ENCODE results near the gene SLAMF8.

SLAMF8 gene

GRCh38 chr1:159826441-159827101 is at the start of gene SLAMF8:
Gene SLAMF8, plus strand, starts transcription at chr1:159826873. Its CDS starts 26 bp downstream, at chr1:159826899.
- peak; percentile 52 to 61 for DNase-seq

- no peak for DNase-seq
Measured at GRCh38 chr1:159778266-159778665, 48.4 kb upstream of the SLAMF8 start.

GRCh38 chr1:159779403-159779851 is 47.2 kb upstream of the SLAMF8 start:
- DNase-seq = no peak

- peak; percentile 97 to 98 for DNase-seq
Measured at GRCh38 chr1:159780583-159781582, 45.8 kb upstream of the SLAMF8 start, which contains the start of gene DUSP23. Gene DUSP23, plus strand, starts transcription at chr1:159780962. Its CDS starts 139 bp downstream, at chr1:159781101.

GRCh38 chr1:159781992-159782391 is 44.7 kb upstream of the SLAMF8 start:
- no peak for DNase-seq

- DNase-seq = no peak
Measured at GRCh38 chr1:159783724-159784123, 42.9 kb upstream of the SLAMF8 start.

GRCh38 chr1:159786465-159786864 is 40.2 kb upstream of the SLAMF8 start:
- no peak for DNase-seq

GRCh38 chr1:159786966-159787365 is 39.7 kb upstream of the SLAMF8 start:
- DNase-seq = no peak

- peak in 1 of 2 donors; percentile 30 for DNase-seq
Measured at GRCh38 chr1:159790237-159790917, 36.3 kb upstream of the SLAMF8 start.

GRCh38 chr1:159791031-159791430 is 35.6 kb upstream of the SLAMF8 start:
- DNase-seq = no peak

GRCh38 chr1:159791461-159791860 is 35.2 kb upstream of the SLAMF8 start:
- no peak for DNase-seq

- no peak for DNase-seq
Measured at GRCh38 chr1:159795534-159795933, 31.1 kb upstream of the SLAMF8 start.

- DNase-seq = peak; percentile 47 to 62
Measured at GRCh38 chr1:159798893-159799292, 27.8 kb upstream of the SLAMF8 start.

- DNase-seq = no peak
Measured at GRCh38 chr1:159799446-159799985, 27.2 kb upstream of the SLAMF8 start.

GRCh38 chr1:159800177-159800930 is 26.3 kb upstream of the SLAMF8 start:
- peak; percentile 48 to 53 for DNase-seq

- DNase-seq = no peak
Measured at GRCh38 chr1:159802111-159802510, 24.6 kb upstream of the SLAMF8 start, which contains the start of gene FCRL6. Gene FCRL6, plus strand, starts transcription at chr1:159802360. Its CDS starts 65 bp downstream, at chr1:159802425.

GRCh38 chr1:159803956-159804689 is 22.6 kb upstream of the SLAMF8 start:
- DNase-seq = no peak

GRCh38 chr1:159804924-159805323 is 21.7 kb upstream of the SLAMF8 start:
- no peak for DNase-seq

- no peak for DNase-seq
Measured at GRCh38 chr1:159815926-159816325, 10.7 kb upstream of the SLAMF8 start.

- DNase-seq = no peak
Measured at GRCh38 chr1:159817276-159818041, 9.2 kb upstream of the SLAMF8 start.

Data from CD4-positive, alpha-beta T cell treated with Interleukin-1 beta for 1 hour (primary cell).